Fibroblast of lung (primary cell): ENCODE data around the gene PSMD1.

Source experiments
- CTCF ChIP-seq, 2 donors: IDR thresholded peaks in 1 of 2; conservative IDR thresholded peaks in 1 of 2; 1 replicate in 1 of 2; 2 replicates in 1 of 2; pipeline ENCODE4 v1.5.1; 2011 to 2012; ENCODE audit warnings: low read length in 2 of 2, control low read depth in 1 of 2, inconsistent platforms in 1 of 2, low read depth in 1 of 2, mild to moderate bottlenecking in 1 of 2
- EZH2 ChIP-seq: IDR thresholded peaks from 2 replicates; pipeline ENCODE4 v1.5.1; 2012; ENCODE audit warnings: low read length, control low read depth, mild to moderate bottlenecking; ENCODE audit errors: missing control alignments

- TF ChIP-seq EZH2: no peak
- TF ChIP-seq CTCF (conservative IDR thresholded peaks at IDR 0.05 in 1 of 2, IDR thresholded peaks at IDR 0.05 in 1 of 2; ENCODE audit: low read depth in 1 of 2, low read length in 2 of 2): no peak
These were observed 161.7 kb downstream of the PSMD1 start for GRCh38 chr2:231218366-231218765.
